Measurements from ENCODE around the gene ELF2. TPM values are rescaled to one million over a fixed set of nuclear protein-coding genes. Genes with fewer than 3 reads are reported as not detected.

The ELF2 gene
- total RNA-seq, 2 donors from 2014 or later, result 47.6 to 53.9 TPM

GRCh38 chr4:139038874-139039443 lies 138.1 kb downstream of the ELF2 start:
- H3K27ac ChIP-seq (ENCODE audit: low read depth, low read length), result no peak overlapping the region
- H3K9me3 Mint-ChIP-seq, result no peaks in the 10 kb centered on the region
- 89% methylated on average over 1 of the region's 1 CpG; no CpG with 5 or more reads in 1 of the 2 experiments for WGBS, 2 experiments (ENCODE audit: insufficient coverage in 1 of 2, insufficient read length in 1 of 2)

GRCh38 chr4:139036885-139037284 lies 140.1 kb downstream of the ELF2 start:
- Histone ChIP-seq H3K9ac (ENCODE audit: extremely low read depth, low read length, poor library complexity, severe bottlenecking) (no peak overlapping the region), H3K36me3 (ENCODE audit: control insufficient read depth, insufficient read depth, low read length) (peaks cover 43% of the 10 kb centered on the region), H3K4me3 (ENCODE audit: low read length) (no peak overlapping the region), H3K27ac (ENCODE audit: low read depth, low read length) (no peak overlapping the region), H3K27me3 (ENCODE audit: control insufficient read depth, insufficient read depth, low read length, poor library complexity, severe bottlenecking) (no peaks in the 10 kb centered on the region), H3K4me1 (ENCODE audit: control insufficient read depth, insufficient read depth, low read length) (no peaks in the 10 kb centered on the region), H3K9me3 (ENCODE audit: control insufficient read depth, low read length) (no peaks in the 10 kb centered on the region)
- Mint-ChIP-seq H3K36me3 (ENCODE audit: low read depth) (peaks cover 26% of the 10 kb centered on the region), H3K27ac (no peak overlapping the region), H3K9me3 (no peaks in the 10 kb centered on the region), H3K4me3 (no peak overlapping the region), H3K4me1 (peaks cover 7% of the 10 kb centered on the region), H3K27me3 (ENCODE audit: insufficient read depth) (no peaks in the 10 kb centered on the region)
- DNase-seq, result no peak
- WGBS, 2 experiments (ENCODE audit: insufficient coverage in 1 of 2, insufficient read length in 1 of 2), result 94% methylated on average over 2 of the region's 2 CpGs; no CpG with 5 or more reads in 1 of the 2 experiments
- TF ChIP-seq, protein P1, sequence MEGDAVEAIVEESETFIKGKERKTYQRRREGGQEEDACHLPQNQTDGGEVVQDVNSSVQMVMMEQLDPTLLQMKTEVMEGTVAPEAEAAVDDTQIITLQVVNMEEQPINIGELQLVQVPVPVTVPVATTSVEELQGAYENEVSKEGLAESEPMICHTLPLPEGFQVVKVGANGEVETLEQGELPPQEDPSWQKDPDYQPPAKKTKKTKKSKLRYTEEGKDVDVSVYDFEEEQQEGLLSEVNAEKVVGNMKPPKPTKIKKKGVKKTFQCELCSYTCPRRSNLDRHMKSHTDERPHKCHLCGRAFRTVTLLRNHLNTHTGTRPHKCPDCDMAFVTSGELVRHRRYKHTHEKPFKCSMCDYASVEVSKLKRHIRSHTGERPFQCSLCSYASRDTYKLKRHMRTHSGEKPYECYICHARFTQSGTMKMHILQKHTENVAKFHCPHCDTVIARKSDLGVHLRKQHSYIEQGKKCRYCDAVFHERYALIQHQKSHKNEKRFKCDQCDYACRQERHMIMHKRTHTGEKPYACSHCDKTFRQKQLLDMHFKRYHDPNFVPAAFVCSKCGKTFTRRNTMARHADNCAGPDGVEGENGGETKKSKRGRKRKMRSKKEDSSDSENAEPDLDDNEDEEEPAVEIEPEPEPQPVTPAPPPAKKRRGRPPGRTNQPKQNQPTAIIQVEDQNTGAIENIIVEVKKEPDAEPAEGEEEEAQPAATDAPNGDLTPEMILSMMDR (conservative IDR thresholded peaks at IDR 0.05), result no peak

More at GRCh38 chr4:139038874-139039443, 138.1 kb downstream of the ELF2 start:
- Histone ChIP-seq H3K36me3 (ENCODE audit: control insufficient read depth, insufficient read depth, low read length) (peaks cover 45% of the 10 kb centered on the region), H3K9me3 (ENCODE audit: control insufficient read depth, low read length) (no peaks in the 10 kb centered on the region), H3K4me3 (ENCODE audit: low read length) (no peak overlapping the region), H3K9ac (ENCODE audit: extremely low read depth, low read length, poor library complexity, severe bottlenecking) (no peak overlapping the region), H3K4me1 (ENCODE audit: control insufficient read depth, insufficient read depth, low read length) (no peaks in the 10 kb centered on the region), H3K27me3 (ENCODE audit: control insufficient read depth, insufficient read depth, low read length, poor library complexity, severe bottlenecking) (no peaks in the 10 kb centered on the region)
- DNase-seq, result no peak
- Mint-ChIP-seq H3K36me3 (ENCODE audit: low read depth) (peaks cover 27% of the 10 kb centered on the region), H3K4me1 (peaks cover 5% of the 10 kb centered on the region), H3K27ac (no peak overlapping the region), H3K4me3 (no peak overlapping the region), H3K27me3 (ENCODE audit: insufficient read depth) (no peaks in the 10 kb centered on the region)
- TF ChIP-seq, protein P1 (conservative IDR thresholded peaks at IDR 0.05), result no peak

- H3K9ac ChIP-seq (ENCODE audit: extremely low read depth, low read length, poor library complexity, severe bottlenecking), result no peak overlapping the region
- H3K27ac Mint-ChIP-seq, result peak overlapping the region; percentile 3
- no peak overlapping the region for H3K27ac ChIP-seq (ENCODE audit: low read depth, low read length)
- no peaks in the 10 kb centered on the region for H3K27me3 Mint-ChIP-seq (ENCODE audit: insufficient read depth)
- H3K9me3 Mint-ChIP-seq, result no peaks in the 10 kb centered on the region
- peaks cover 35% of the 10 kb centered on the region for H3K36me3 ChIP-seq (ENCODE audit: control insufficient read depth, insufficient read depth, low read length)
- H3K4me1 Mint-ChIP-seq, result peaks cover 10% of the 10 kb centered on the region
- no peaks in the 10 kb centered on the region for H3K4me1 ChIP-seq (ENCODE audit: control insufficient read depth, insufficient read depth, low read length)
- DNase-seq, result no peak
- no peak overlapping the region for H3K4me3 ChIP-seq (ENCODE audit: low read length)
- WGBS, 2 experiments (ENCODE audit: insufficient coverage in 1 of 2, insufficient read length in 1 of 2), result 90 to 93% methylated on average over 4 to 5 of the region's 5 CpGs
- peaks cover 29% of the 10 kb centered on the region for H3K36me3 Mint-ChIP-seq (ENCODE audit: low read depth)
- no peaks in the 10 kb centered on the region for H3K27me3 ChIP-seq (ENCODE audit: control insufficient read depth, insufficient read depth, low read length, poor library complexity, severe bottlenecking)
- TF ChIP-seq, protein P1 (conservative IDR thresholded peaks at IDR 0.05), result no peak
- no peak overlapping the region for H3K4me3 Mint-ChIP-seq
- H3K9me3 ChIP-seq (ENCODE audit: control insufficient read depth, low read length), result no peaks in the 10 kb centered on the region
Observed at GRCh38 chr4:139035650-139036049, 141.4 kb downstream of the ELF2 start.
